SK-N-SH treated with all-trans-retinoic acid at 6 μM for 48 hours (cell line): ENCODE results near the gene LDB2.

Source experiments
- BACH2 ChIP-seq: fragments of 250-450 bp; sonication (Bioruptor Pico); IDR thresholded peaks from 2 replicates; pipeline ENCODE4 v1.9.0; 2021; ENCODE audit warnings: mild to moderate bottlenecking, borderline replicate concordance
- ZFP30 ChIP-seq: fragments of 450-650 bp; formaldehyde crosslinking; IDR thresholded peaks from 2 replicates; pipeline ENCODE4 v1.5.0; 2022; ENCODE audit warnings: mild to moderate bottlenecking, moderate library complexity
- ZNF565 ChIP-seq: fragments of 450-650 bp; formaldehyde crosslinking; conservative IDR thresholded peaks from 2 replicates; pipeline ENCODE4 v1.5.0; 2020; ENCODE audit warnings: low read depth, mild to moderate bottlenecking, moderate library complexity
- TF ChIP-seq, protein P1 (sequence below): fragments of 250-450 bp; sonication (Bioruptor Pico); IDR thresholded peaks from 2 replicates; pipeline ENCODE4 v1.5.1; 2020; ENCODE audit warnings: low read depth, mild to moderate bottlenecking, moderate library complexity
- TF ChIP-seq, protein P2 (sequence below): fragments of 250-450 bp; sonication (Bioruptor Pico); IDR thresholded peaks from 2 replicates; pipeline ENCODE4 v1.8.0; 2020; ENCODE audit warnings: mild to moderate bottlenecking, moderate library complexity, borderline replicate concordance

DNA sequence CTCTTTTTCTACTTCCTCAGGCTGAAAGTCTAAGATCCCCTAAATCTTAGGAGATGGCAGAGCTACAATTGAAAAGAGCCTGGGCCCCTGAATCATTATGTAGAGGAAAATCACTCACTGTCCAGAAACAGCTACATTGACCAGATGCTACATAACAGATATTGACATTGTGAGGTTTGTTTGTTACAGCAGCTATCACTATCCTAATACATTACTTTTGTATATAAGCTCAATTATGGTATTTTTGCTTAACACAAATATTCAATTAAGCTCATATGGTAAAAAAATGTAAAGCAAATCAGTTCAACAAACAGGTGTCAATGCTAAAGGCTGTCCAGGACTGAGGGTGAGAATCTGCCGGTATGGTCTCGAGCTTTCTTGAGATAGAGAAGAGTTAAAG is 89.4 kb downstream of the LDB2 start:
- TF ChIP-seq, protein P1, sequence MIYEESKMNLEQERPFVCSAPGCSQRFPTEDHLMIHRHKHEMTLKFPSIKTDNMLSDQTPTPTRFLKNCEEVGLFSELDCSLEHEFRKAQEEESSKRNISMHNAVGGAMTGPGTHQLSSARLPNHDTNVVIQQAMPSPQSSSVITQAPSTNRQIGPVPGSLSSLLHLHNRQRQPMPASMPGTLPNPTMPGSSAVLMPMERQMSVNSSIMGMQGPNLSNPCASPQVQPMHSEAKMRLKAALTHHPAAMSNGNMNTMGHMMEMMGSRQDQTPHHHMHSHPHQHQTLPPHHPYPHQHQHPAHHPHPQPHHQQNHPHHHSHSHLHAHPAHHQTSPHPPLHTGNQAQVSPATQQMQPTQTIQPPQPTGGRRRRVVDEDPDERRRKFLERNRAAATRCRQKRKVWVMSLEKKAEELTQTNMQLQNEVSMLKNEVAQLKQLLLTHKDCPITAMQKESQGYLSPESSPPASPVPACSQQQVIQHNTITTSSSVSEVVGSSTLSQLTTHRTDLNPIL: no peak
- TF ChIP-seq, protein P2, sequence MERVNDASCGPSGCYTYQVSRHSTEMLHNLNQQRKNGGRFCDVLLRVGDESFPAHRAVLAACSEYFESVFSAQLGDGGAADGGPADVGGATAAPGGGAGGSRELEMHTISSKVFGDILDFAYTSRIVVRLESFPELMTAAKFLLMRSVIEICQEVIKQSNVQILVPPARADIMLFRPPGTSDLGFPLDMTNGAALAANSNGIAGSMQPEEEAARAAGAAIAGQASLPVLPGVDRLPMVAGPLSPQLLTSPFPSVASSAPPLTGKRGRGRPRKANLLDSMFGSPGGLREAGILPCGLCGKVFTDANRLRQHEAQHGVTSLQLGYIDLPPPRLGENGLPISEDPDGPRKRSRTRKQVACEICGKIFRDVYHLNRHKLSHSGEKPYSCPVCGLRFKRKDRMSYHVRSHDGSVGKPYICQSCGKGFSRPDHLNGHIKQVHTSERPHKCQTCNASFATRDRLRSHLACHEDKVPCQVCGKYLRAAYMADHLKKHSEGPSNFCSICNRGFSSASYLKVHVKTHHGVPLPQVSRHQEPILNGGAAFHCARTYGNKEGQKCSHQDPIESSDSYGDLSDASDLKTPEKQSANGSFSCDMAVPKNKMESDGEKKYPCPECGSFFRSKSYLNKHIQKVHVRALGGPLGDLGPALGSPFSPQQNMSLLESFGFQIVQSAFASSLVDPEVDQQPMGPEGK (CRISPR knock-in tag): no peak
- TF ChIP-seq ZNF565 (CRISPR knock-in tag): no peak
- no peak for TF ChIP-seq BACH2 (CRISPR knock-in tag)
- TF ChIP-seq ZFP30 (CRISPR knock-in tag): no peak
